K562 (cell line): Measurements from ENCODE around the gene RCOR1. TPM values are rescaled to one million over a fixed set of nuclear protein-coding genes. Genes with fewer than 3 reads are reported as not detected.

ENCODE experiments used
- ATAC-seq: fragments of 200-7000 bp; cut with Tn5 transposase; 3 replicates; pipeline ENCODE4 v1.9.1; 2020; ENCODE audit warnings: moderate library complexity
- BruUV-seq: library from RNA; stranded (reverse); fragments of 400-500 nt; replicated peaks from 2 replicates; lab custom pipeline; 2021; lab: Mats Ljungman, UMichigan
- CTCF ChIA-PET: fragments of 300-600 bp; formaldehyde crosslinking; extraction: SDS; loops from one replicate; lab custom pipeline; 2021; ENCODE audit warnings: low intra/inter-chr PET ratio; lab: Yijun Ruan, JAX
- POLR2A ChIA-PET: fragments of 300-600, 350-650 bp; sonication (Branson Sonifier 250); formaldehyde crosslinking; extraction: SDS; loops from one replicate; lab custom pipeline; 2021; ENCODE audit warnings: antibody characterized with exemption, inconsistent platforms; lab: Yijun Ruan, JAX
- DNase-seq, 4 experiments: peaks; one replicate each; pipeline versions ENCODE4 v3.0.0 to v3.0.0-alpha.2; 2011 to 2018; ENCODE audit warnings: low spot score in 3 of 4, mixed read lengths in 3 of 4; ENCODE audit errors: extremely low read depth in 1 of 4
- FAIRE-seq: peaks from 2 replicates; lab custom pipeline; 2011; peaks lifted over from hg19 to GRCh38; lab: Jason Lieb, UNC
- H2AFZ ChIP-seq: 2 replicates; pipeline ENCODE4 v1.6.0; 2011; ENCODE audit warnings: low read depth, low read length, control low read depth, inconsistent platforms
- H3K27ac ChIP-seq: fragments of 200-600 bp; 3 replicates; pipeline ENCODE4 v1.8.0; 2011; ENCODE audit warnings: low read depth, mild to moderate bottlenecking, control low read depth, inconsistent platforms, low read length, moderate library complexity, mixed read lengths; ENCODE audit errors: extremely low read depth
- H3K27me3 ChIP-seq, 2 experiments: fragments of 300-600 bp in 1 of 2; 2 replicates in 1 of 2; 3 replicates in 1 of 2; pipeline versions ENCODE4 v1.6.0 to v1.8.0; 2011; ENCODE audit warnings: inconsistent platforms in 2 of 2, low read length in 2 of 2, mild to moderate bottlenecking in 1 of 2, mixed read lengths in 1 of 2, moderate library complexity in 1 of 2; ENCODE audit not compliant: control insufficient read depth in 2 of 2, insufficient read depth in 2 of 2
- H3K36me3 ChIP-seq: fragments of 300-600 bp; 3 replicates; pipeline ENCODE4 v1.8.0; 2011; ENCODE audit warnings: mild to moderate bottlenecking, low read length, inconsistent platforms; ENCODE audit not compliant: control insufficient read depth, insufficient read depth
- H3K4me1 ChIP-seq, 2 experiments: fragments of 200-600 bp in 1 of 2; replicated peaks in 1 of 2; 2 replicates in 1 of 2; 3 replicates in 1 of 2; pipeline versions ENCODE4 v1.5.1 to v1.8.0; 2011; ENCODE audit warnings: inconsistent platforms in 2 of 2, low read length in 2 of 2, mild to moderate bottlenecking in 1 of 2, mixed read lengths in 1 of 2, moderate library complexity in 1 of 2; ENCODE audit not compliant: control insufficient read depth in 2 of 2, insufficient read depth in 2 of 2
- H3K4me2 ChIP-seq: 2 replicates; pipeline ENCODE4 v1.6.1; 2011; ENCODE audit warnings: low read length, control low read depth, inconsistent platforms, mixed read lengths; ENCODE audit not compliant: insufficient read depth
- H3K4me3 ChIP-seq: fragments of 200-600 bp; sonication (generic), shearing (Covaris generic); 2 replicates; pipeline ENCODE4 v1.5.1; 2016; ENCODE audit warnings: control low read depth, inconsistent platforms
- H3K79me2 ChIP-seq: fragments of 200-600 bp; 3 replicates; pipeline ENCODE4 v1.8.0; 2011; ENCODE audit warnings: low read length, inconsistent platforms; ENCODE audit not compliant: control insufficient read depth, insufficient read depth
- H3K9ac ChIP-seq, 2 experiments: 2 replicates each; pipeline versions ENCODE4 v1.6.0 to v1.6.1; 2011; ENCODE audit warnings: low read depth in 2 of 2, low read length in 2 of 2, control low read depth in 1 of 2, inconsistent platforms in 1 of 2, mild to moderate bottlenecking in 1 of 2, mixed read lengths in 1 of 2; ENCODE audit not compliant: insufficient read depth in 1 of 2
- H3K9me1 ChIP-seq: one replicate; pipeline ENCODE4 v1.6.0; 2011; ENCODE audit warnings: inconsistent platforms, mild to moderate bottlenecking, low read length, moderate library complexity; ENCODE audit not compliant: control insufficient read depth, insufficient read depth
- H3K9me3 ChIP-seq: replicated peaks from 2 replicates; pipeline ENCODE4 v1.5.1; 2011; ENCODE audit warnings: low read depth, low read length, inconsistent platforms; ENCODE audit not compliant: control insufficient read depth, insufficient read depth
- H4K20me1 ChIP-seq: replicated peaks from 2 replicates; pipeline ENCODE4 v1.6.1; 2011; ENCODE audit warnings: low read length, inconsistent platforms, mixed read lengths; ENCODE audit not compliant: control insufficient read depth, insufficient read depth
- E2F8 ChIP-seq: fragments of 450-650 bp; IDR thresholded peaks from 2 replicates; pipeline ENCODE4 v1.7.1; 2018; ENCODE audit warnings: mild to moderate bottlenecking, low read depth; ENCODE audit not compliant: partially characterized antibody
- HIVEP1 ChIP-seq: fragments of 250-450 bp; sonication (Bioruptor Pico); IDR thresholded peaks from 2 replicates; pipeline ENCODE4 v1.4.0; 2020; ENCODE audit warnings: mild to moderate bottlenecking
- POLR2G ChIP-seq: fragments of 200-400 bp; formaldehyde crosslinking; IDR thresholded peaks from 2 replicates; pipeline ENCODE4 v1.6.1; 2017; ENCODE audit warnings: low read depth, mild to moderate bottlenecking, antibody characterized with exemption, low read length, moderate library complexity
- SRSF1 ChIP-seq: fragments of 200-400 bp; formaldehyde crosslinking; IDR thresholded peaks from 2 replicates; pipeline ENCODE4 v1.6.1; 2017; ENCODE audit warnings: mild to moderate bottlenecking, low read depth, low read length, moderate library complexity
- WGBS: fragments of 100-300 bp; shearing (Covaris generic); methylation state at CpG from one replicate; pipeline ENCODE4 v1.1.6; 2016; ENCODE audit warnings: low coverage, mixed read lengths; ENCODE audit not compliant: insufficient coverage; ENCODE audit errors: missing lambda C conversion rate; 5-methylcytosine and 5-hydroxymethylcytosine counted together
- in situ Hi-C: fragments of 300-500 bp; cut with MboI; formaldehyde crosslinking; loops from 4 replicates; pipeline ENCODE4 v1.15.0; 2018; ENCODE audit warnings: inconsistent platforms, mixed read lengths
- intact Hi-C: fragments of 100-400 bp; cut with micrococcal nuclease; formaldehyde crosslinking; loops from 2 replicates; pipeline ENCODE4 v1.14.2; 2022
- polyA plus RNA-seq, 8 experiments: library from polyadenylated mRNA; depleted of rRNA in 4 of 8; stranded (reverse) in 5 of 8; unstranded in 3 of 8; fragments of >200 nt; fragmentation: Nextera tagmentation in 2 of 8; fragmentation: Illumina TruSeq in 1 of 8; extraction: Ambion mirVana in 2 of 8; extraction: Trizol in 1 of 8; gene quantifications; 2 replicates each; pipeline versions ENCODE4 v1.2.1 to v1.2.3, GENCODE V29; 2011 to 2014; ENCODE audit warnings: inconsistent platforms in 1 of 8, missing spikeins in 1 of 8
- total RNA-seq, 7 experiments: library from RNA; depleted of rRNA in 6 of 7; stranded (reverse); fragments of >200 nt in 6 of 7; fragmentation: Illumina TruSeq in 2 of 7; extraction: Trizol in 2 of 7; gene quantifications; 2 replicates each; pipeline versions ENCODE4 v1.2.1 to v1.2.3, GENCODE V29; 2011 to 2021; ENCODE audit warnings: low replicate concordance in 1 of 7

RCOR1 gene
- total and polyA plus RNA-seq, 9 of the 15 experiments (the other 6 are each of a cell fraction or from before 2014, with no cell fraction given) = 8.5 to 47.9 (median 20.9) TPM

- no peak for DNase-seq
- Histone ChIP-seq H4K20me1 (no peaks in the 10 kb centered on the region), H3K4me1 (peaks cover 0 to 26% of the 10 kb centered on the region in 2 experiments; a peak in 2 of 5 replicates), H3K4me3 (no peak overlapping the region), H3K4me2 (no peak overlapping the region), H3K79me2 (no peaks in the 10 kb centered on the region), H3K9me3 (no peaks in the 10 kb centered on the region), H3K27me3 (no peaks in the 10 kb centered on the region), H3K36me3 (peaks cover 5% of the 10 kb centered on the region; the same call in 1 of the 3 replicates), H3K9me1 (no peaks in the 10 kb centered on the region), H3K9ac (no peak overlapping the region; a peak in 1 of 4 replicates), H2AFZ (no peak overlapping the region), H3K27ac (no peak overlapping the region)
- no peak for FAIRE-seq
- TF ChIP-seq E2F8 = no peak
- TF ChIP-seq HIVEP1 = no peak
- no peak for TF ChIP-seq SRSF1
- peak; percentile 53; the same call in 1 of the 2 replicates for TF ChIP-seq POLR2G
- WGBS = 88% methylated on average over 20 of the region's 33 CpGs
- in situ Hi-C loops (no loop called here), intact Hi-C loops (no loop called here)
- ATAC-seq = no peak
- CTCF ChIA-PET = no interaction called here
- POLR2A ChIA-PET = interaction anchor here (0.6 to 0.7 kb wide), 3 partner anchors 10 to 271 kb away, joined by 3 to 5 read pairs (median 3); no protein-coding TSS in a partner anchor
- BruUV-seq = no TSS peak
Observed at GRCh38 chr14:102749393-102750305, 157.2 kb downstream of the RCOR1 start.
